ENCODE measurements around the gene APOA5. TPM values are rescaled to one million over a fixed set of nuclear protein-coding genes. Genes with fewer than 3 reads are reported as not detected.

APOA5 gene
- total and polyA plus RNA-seq, 2 of the 13 experiments (the other 11 are each of a cell fraction or from before 2014, with no cell fraction given) = 44.0 to 49.1 TPM

DNA sequence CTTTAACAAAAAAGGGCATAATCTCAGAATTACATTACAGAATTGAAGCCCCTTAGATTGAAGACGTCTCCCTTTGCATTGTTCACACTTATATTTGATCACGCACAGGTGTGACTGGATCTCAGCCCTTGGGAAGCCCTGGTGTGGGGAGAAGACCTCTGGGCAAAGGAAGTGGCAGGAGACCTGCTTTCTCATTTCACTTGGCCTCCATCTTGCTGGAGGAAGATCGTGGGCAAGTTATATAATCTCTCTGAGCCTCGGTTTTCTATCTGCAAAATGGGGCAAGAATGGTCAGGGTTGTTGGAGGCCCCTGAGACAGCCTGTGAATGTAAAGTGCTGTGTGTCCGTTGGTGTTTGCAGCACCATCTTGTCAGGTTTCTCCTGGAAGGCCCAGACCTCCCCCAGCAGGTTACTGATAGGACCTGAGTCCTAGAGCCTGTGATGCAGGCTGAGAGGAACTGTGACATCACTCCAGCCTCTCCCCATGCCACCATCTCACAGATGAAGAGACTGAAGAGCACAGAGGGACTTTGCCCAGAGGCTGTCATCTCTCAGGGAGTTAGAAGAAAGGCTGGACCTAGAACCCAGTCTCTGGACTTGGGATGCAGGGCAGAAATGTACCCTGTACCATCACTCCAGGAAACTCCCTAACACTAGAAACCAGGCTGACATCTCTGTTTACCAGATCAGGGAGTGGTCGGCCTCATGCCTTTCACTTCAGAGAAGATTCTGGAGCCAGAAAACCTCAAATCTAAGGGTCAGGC lies 46.8 kb upstream of the APOA5 start (continued):
- TF ChIP-seq TRIM24 (CRISPR knock-in tag; IDR thresholded peaks at IDR 0.05) = no peak
- TF ChIP-seq ZNF331 (CRISPR knock-in tag; IDR thresholded peaks at IDR 0.05) = no peak
- TF ChIP-seq, protein P1, sequence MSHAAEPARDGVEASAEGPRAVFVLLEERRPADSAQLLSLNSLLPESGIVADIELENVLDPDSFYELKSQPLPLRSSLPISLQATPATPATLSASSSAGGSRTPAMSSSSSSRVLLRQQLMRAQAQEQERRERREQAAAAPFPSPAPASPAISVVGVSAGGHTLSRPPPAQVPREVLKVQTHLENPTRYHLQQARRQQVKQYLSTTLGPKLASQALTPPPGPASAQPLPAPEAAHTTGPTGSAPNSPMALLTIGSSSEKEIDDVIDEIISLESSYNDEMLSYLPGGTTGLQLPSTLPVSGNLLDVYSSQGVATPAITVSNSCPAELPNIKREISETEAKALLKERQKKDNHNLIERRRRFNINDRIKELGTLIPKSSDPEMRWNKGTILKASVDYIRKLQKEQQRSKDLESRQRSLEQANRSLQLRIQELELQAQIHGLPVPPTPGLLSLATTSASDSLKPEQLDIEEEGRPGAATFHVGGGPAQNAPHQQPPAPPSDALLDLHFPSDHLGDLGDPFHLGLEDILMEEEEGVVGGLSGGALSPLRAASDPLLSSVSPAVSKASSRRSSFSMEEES (CRISPR knock-in tag; IDR thresholded peaks at IDR 0.05) = no peak
- TF ChIP-seq, protein P2, sequence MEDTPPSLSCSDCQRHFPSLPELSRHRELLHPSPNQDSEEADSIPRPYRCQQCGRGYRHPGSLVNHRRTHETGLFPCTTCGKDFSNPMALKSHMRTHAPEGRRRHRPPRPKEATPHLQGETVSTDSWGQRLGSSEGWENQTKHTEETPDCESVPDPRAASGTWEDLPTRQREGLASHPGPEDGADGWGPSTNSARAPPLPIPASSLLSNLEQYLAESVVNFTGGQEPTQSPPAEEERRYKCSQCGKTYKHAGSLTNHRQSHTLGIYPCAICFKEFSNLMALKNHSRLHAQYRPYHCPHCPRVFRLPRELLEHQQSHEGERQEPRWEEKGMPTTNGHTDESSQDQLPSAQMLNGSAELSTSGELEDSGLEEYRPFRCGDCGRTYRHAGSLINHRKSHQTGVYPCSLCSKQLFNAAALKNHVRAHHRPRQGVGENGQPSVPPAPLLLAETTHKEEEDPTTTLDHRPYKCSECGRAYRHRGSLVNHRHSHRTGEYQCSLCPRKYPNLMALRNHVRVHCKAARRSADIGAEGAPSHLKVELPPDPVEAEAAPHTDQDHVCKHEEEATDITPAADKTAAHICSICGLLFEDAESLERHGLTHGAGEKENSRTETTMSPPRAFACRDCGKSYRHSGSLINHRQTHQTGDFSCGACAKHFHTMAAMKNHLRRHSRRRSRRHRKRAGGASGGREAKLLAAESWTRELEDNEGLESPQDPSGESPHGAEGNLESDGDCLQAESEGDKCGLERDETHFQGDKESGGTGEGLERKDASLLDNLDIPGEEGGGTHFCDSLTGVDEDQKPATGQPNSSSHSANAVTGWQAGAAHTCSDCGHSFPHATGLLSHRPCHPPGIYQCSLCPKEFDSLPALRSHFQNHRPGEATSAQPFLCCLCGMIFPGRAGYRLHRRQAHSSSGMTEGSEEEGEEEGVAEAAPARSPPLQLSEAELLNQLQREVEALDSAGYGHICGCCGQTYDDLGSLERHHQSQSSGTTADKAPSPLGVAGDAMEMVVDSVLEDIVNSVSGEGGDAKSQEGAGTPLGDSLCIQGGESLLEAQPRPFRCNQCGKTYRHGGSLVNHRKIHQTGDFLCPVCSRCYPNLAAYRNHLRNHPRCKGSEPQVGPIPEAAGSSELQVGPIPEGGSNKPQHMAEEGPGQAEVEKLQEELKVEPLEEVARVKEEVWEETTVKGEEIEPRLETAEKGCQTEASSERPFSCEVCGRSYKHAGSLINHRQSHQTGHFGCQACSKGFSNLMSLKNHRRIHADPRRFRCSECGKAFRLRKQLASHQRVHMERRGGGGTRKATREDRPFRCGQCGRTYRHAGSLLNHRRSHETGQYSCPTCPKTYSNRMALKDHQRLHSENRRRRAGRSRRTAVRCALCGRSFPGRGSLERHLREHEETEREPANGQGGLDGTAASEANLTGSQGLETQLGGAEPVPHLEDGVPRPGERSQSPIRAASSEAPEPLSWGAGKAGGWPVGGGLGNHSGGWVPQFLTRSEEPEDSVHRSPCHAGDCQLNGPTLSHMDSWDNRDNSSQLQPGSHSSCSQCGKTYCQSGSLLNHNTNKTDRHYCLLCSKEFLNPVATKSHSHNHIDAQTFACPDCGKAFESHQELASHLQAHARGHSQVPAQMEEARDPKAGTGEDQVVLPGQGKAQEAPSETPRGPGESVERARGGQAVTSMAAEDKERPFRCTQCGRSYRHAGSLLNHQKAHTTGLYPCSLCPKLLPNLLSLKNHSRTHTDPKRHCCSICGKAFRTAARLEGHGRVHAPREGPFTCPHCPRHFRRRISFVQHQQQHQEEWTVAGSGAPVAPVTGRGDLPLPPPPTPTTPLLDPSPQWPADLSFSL (CRISPR knock-in tag; IDR thresholded peaks at IDR 0.05) = no peak
- no peak for TF ChIP-seq DR1 (CRISPR knock-in tag; IDR thresholded peaks at IDR 0.05)
- TF ChIP-seq ZNF747 (CRISPR knock-in tag; IDR thresholded peaks at IDR 0.05; ENCODE audit: borderline replicate concordance) = no peak
- TF ChIP-seq KLF12 (CRISPR knock-in tag; IDR thresholded peaks at IDR 0.05; ENCODE audit: borderline replicate concordance) = no peak
- no peak for TF ChIP-seq KDM4B (CRISPR knock-in tag; IDR thresholded peaks at IDR 0.05)
- TF ChIP-seq, protein P3, sequence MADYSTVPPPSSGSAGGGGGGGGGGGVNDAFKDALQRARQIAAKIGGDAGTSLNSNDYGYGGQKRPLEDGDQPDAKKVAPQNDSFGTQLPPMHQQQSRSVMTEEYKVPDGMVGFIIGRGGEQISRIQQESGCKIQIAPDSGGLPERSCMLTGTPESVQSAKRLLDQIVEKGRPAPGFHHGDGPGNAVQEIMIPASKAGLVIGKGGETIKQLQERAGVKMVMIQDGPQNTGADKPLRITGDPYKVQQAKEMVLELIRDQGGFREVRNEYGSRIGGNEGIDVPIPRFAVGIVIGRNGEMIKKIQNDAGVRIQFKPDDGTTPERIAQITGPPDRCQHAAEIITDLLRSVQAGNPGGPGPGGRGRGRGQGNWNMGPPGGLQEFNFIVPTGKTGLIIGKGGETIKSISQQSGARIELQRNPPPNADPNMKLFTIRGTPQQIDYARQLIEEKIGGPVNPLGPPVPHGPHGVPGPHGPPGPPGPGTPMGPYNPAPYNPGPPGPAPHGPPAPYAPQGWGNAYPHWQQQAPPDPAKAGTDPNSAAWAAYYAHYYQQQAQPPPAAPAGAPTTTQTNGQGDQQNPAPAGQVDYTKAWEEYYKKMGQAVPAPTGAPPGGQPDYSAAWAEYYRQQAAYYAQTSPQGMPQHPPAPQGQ (CRISPR knock-in tag; IDR thresholded peaks at IDR 0.05; ENCODE audit: borderline replicate concordance) = no peak
- no peak for TF ChIP-seq MIER2 (CRISPR knock-in tag; IDR thresholded peaks at IDR 0.05)
- TF ChIP-seq CBFB (CRISPR knock-in tag; IDR thresholded peaks at IDR 0.05) = no peak
- TF ChIP-seq ZNF354B (CRISPR knock-in tag; IDR thresholded peaks at IDR 0.05) = no peak
- TF ChIP-seq ZIK1 (CRISPR knock-in tag; IDR thresholded peaks at IDR 0.05; ENCODE audit: borderline replicate concordance, low read depth) = no peak
- TF ChIP-seq, protein P4, sequence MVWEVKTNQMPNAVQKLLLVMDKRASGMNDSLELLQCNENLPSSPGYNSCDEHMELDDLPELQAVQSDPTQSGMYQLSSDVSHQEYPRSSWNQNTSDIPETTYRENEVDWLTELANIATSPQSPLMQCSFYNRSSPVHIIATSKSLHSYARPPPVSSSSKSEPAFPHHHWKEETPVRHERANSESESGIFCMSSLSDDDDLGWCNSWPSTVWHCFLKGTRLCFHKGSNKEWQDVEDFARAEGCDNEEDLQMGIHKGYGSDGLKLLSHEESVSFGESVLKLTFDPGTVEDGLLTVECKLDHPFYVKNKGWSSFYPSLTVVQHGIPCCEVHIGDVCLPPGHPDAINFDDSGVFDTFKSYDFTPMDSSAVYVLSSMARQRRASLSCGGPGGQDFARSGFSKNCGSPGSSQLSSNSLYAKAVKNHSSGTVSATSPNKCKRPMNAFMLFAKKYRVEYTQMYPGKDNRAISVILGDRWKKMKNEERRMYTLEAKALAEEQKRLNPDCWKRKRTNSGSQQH (CRISPR knock-in tag; IDR thresholded peaks at IDR 0.05; ENCODE audit: low read depth) = peak; percentile 70; the same call in 1 of the 2 replicates
- TF ChIP-seq MXI1 (IDR thresholded peaks at IDR 0.05; ENCODE audit: borderline replicate concordance, low read depth, low read length) = no peak
- TF ChIP-seq ZFP41 (CRISPR knock-in tag; IDR thresholded peaks at IDR 0.05; ENCODE audit: borderline replicate concordance) = no peak
- peak; percentile 16; the same call in 1 of the 2 replicates for TF ChIP-seq PITX1 (CRISPR knock-in tag; IDR thresholded peaks at IDR 0.05)
- no peak for TF ChIP-seq GATA4 (IDR thresholded peaks at IDR 0.05; ENCODE audit: borderline replicate concordance, low read depth)

Measured in HepG2 (cell line).